Measurements from ENCODE around the gene PGAP1. TPM values are rescaled to one million over a fixed set of nuclear protein-coding genes. Genes with fewer than 3 reads are reported as not detected.

Gene PGAP1
- total and polyA plus RNA-seq, 8 donors: 0.56 to 56.9 (median 3.1) TPM

DNA sequence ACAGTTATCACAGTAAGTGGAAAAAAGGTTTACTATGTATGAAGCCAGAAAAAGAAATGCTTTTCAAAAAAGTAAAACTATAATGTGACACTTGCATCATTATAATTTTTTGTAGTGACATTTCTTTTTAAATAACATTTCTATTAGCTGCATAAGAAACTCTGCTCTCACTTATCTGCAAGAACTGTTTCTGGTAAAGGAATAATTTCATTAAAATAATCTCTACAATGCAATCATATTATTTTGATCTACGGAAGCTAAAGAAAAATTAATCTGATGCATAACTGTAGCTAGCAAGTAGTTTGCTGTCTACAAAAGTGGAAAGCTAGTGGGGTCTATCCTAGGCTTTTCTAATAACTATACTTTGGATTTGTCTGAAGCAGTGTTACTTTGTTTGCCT is 50.1 kb downstream of the PGAP1 start:
- TF ChIP-seq, protein P1, sequence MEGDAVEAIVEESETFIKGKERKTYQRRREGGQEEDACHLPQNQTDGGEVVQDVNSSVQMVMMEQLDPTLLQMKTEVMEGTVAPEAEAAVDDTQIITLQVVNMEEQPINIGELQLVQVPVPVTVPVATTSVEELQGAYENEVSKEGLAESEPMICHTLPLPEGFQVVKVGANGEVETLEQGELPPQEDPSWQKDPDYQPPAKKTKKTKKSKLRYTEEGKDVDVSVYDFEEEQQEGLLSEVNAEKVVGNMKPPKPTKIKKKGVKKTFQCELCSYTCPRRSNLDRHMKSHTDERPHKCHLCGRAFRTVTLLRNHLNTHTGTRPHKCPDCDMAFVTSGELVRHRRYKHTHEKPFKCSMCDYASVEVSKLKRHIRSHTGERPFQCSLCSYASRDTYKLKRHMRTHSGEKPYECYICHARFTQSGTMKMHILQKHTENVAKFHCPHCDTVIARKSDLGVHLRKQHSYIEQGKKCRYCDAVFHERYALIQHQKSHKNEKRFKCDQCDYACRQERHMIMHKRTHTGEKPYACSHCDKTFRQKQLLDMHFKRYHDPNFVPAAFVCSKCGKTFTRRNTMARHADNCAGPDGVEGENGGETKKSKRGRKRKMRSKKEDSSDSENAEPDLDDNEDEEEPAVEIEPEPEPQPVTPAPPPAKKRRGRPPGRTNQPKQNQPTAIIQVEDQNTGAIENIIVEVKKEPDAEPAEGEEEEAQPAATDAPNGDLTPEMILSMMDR (IDR thresholded peaks at IDR 0.05): no peak
- TF ChIP-seq POLR2A (IDR thresholded peaks at IDR 0.05): no peak
- intact Hi-C loops (cut with DNase I; ENCODE audit: low total_unique reads): no loop called here

DNA sequence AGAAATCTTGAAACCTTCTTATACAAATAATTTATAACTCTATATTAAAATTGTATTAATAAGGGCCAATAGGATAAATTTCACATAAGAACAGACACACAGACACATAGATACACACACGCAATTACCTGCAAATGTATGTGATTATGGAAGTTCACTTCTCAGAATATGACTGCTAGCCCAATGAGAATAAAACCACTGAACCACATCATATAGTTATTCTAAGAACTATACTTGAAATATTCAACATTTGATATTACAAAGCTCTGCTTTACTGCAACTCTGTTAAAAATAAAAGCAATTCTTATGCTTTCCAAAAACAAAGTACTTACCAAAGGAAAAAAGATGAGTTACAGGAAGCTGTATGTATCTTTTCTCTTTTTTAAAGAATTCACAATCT is 51.1 kb downstream of the PGAP1 start:
- Histone ChIP-seq H3K9me3 (no peaks in the 10 kb centered on the region), H3K27ac (no peak overlapping the region), H3K36me3 (peaks cover 9 to 56% (median 45%) of the 10 kb centered on the region in 4 donors), H3K27me3 (no peaks in the 10 kb centered on the region), H3K4me1 (no peaks in the 10 kb centered on the region), H3K4me3 (no peak overlapping the region)
- TF ChIP-seq, protein P1 (IDR thresholded peaks at IDR 0.05): no peak
- TF ChIP-seq POLR2AphosphoS5 (IDR thresholded peaks at IDR 0.05) (no peak), EP300 (IDR thresholded peaks at IDR 0.05) (no peak), POLR2A (IDR thresholded peaks at IDR 0.05) (no peak)
- intact Hi-C loops (cut with DNase I; ENCODE audit: low total_unique reads): no loop called here
- 87 to 94% (median 91%) methylated on average over 1 of the region's 1 CpG for WGBS, 5 donors
- no peak for DNase-seq

More for the DNA sequence above, 50.1 kb downstream of the PGAP1 start:
- Histone ChIP-seq H3K4me3 (no peak overlapping the region), H3K27ac (no peak overlapping the region), H3K9me3 (no peaks in the 10 kb centered on the region), H3K27me3 (no peaks in the 10 kb centered on the region), H3K4me1 (no peaks in the 10 kb centered on the region), H3K36me3 (peaks cover 9 to 54% (median 47%) of the 10 kb centered on the region in 4 donors)
- DNase-seq: no peak
- 87 to 100% (median 95%) methylated on average over 1 of the region's 1 CpG for WGBS, 5 donors

DNA sequence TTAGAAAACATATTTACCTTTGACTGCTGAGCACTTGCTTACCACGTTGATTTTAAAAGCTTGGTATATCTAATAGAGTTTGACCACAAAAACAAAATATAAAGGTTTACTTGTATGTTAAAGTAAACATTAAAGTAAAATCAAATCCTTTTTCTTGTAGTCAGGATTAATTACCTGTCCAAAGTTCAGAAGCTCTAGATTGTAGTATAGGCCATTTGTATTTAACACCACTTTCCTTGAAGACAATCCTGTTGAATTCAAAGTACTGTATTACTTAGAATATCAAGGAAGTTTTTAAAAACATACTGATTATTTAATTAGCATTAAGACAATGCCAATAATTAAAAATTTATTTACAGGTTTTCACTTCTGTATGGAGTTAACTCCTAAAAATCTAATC is 53.0 kb downstream of the PGAP1 start:
- no peak for DNase-seq
- Histone ChIP-seq H3K4me1 (no peaks in the 10 kb centered on the region), H3K27ac (no peak overlapping the region), H3K4me3 (no peak overlapping the region), H3K27me3 (no peaks in the 10 kb centered on the region), H3K9me3 (no peaks in the 10 kb centered on the region), H3K36me3 (peaks cover 0 to 52% (median 35%) of the 10 kb centered on the region in 4 donors)
- 46 to 69% (median 56%) methylated on average over 1 of the region's 1 CpG for WGBS, 5 donors
- intact Hi-C loops (cut with DNase I; ENCODE audit: low total_unique reads): no loop called here
- TF ChIP-seq POLR2A (IDR thresholded peaks at IDR 0.05): no peak
- TF ChIP-seq, protein P1 (IDR thresholded peaks at IDR 0.05): no peak

DNA sequence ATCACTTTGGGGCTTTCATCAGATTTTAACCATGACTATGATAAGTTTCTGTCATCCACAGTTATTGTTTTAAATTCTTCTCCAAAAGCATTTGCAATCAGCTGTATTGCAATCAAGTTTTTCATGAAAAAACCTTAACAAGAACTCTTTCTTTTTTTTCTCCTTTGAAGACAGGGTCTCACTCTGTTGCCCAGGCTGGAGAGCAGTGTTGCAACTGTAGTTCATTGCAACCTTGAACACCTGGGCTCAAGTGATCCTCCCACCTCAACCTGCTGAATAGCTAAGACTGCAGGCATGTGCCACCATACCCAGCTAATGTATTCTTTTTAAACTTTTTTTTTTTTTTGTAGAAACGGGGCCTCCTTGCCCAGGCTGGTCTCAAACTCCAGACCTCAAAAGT is 71.9 kb downstream of the PGAP1 start:
- TF ChIP-seq, protein P1 (IDR thresholded peaks at IDR 0.05): no peak
- Histone ChIP-seq H3K4me1 (no peaks in the 10 kb centered on the region), H3K27ac (no peak overlapping the region), H3K27me3 (no peaks in the 10 kb centered on the region), H3K9me3 (peaks cover 0 to 8% (median 4%) of the 10 kb centered on the region in 4 donors), H3K36me3 (peaks cover 0 to 16% (median 7%) of the 10 kb centered on the region in 4 donors), H3K4me3 (no peak overlapping the region)
- DNase-seq: no peak
- intact Hi-C loops (cut with DNase I; ENCODE audit: low total_unique reads): no loop called here
- WGBS, 5 donors: 85 to 100% (median 86%) methylated on average over 1 of the region's 1 CpG
